Measurements from ENCODE around the gene BRINP3.

- TF ChIP-seq POLR2A (IDR thresholded peaks at IDR 0.05) (no peak), CTCF (IDR thresholded peaks at IDR 0.05 in 4 of 5, conservative IDR thresholded peaks at IDR 0.05 in 1 of 5) (no peak)
Measured at GRCh38 chr1:190144650-190145049, 333.0 kb downstream of the BRINP3 start.

All from gastrocnemius medialis (tissue), 4 donors.